Activated naive CD8-positive, alpha-beta T cell treated with anti-CD3 and anti-CD28 coated beads, Interleukin-2, amount 10 ng/mL, durations not matched to agents 7 days and 5 days (primary cell): ENCODE measurements around the gene COMMD4. TPM values are rescaled to one million over a fixed set of nuclear protein-coding genes. Genes with fewer than 3 reads are reported as not detected.

Experiments used
- ATAC-seq: fragments of 150-1000 bp; cut with Tn5 transposase; one replicate; pipeline ENCODE4 v1.10.0; 2021; ENCODE audit warnings: low read depth, moderate library complexity
- POLR2A ChIA-PET: fragments of 350-600 bp; sonication (Branson Sonifier 250); formaldehyde crosslinking; loops from one replicate; lab custom pipeline; 2021; ENCODE audit warnings: antibody characterized with exemption; lab: Charles Lee
- DNase-seq: peaks from one replicate; pipeline ENCODE4 v3.0.0; 2021
- H3K27ac Mint-ChIP-seq: one replicate; pipeline ENCODE4 v1.8.0; 2022; ENCODE audit warnings: mild to moderate bottlenecking, mixed read lengths
- H3K27me3 Mint-ChIP-seq: one replicate; pipeline ENCODE4 v1.8.0; 2022; ENCODE audit warnings: mild to moderate bottlenecking, moderate library complexity, mixed read lengths
- H3K36me3 Mint-ChIP-seq: one replicate; pipeline ENCODE4 v1.8.0; 2021; ENCODE audit warnings: mild to moderate bottlenecking, mixed read lengths
- H3K4me1 Mint-ChIP-seq: one replicate; pipeline ENCODE4 v1.8.0; 2021; ENCODE audit warnings: mixed read lengths
- H3K4me3 Mint-ChIP-seq: one replicate; pipeline ENCODE4 v1.8.0; 2022; ENCODE audit warnings: mild to moderate bottlenecking, moderate library complexity, mixed read lengths
- H3K9me3 Mint-ChIP-seq: one replicate; pipeline ENCODE4 v1.8.0; 2021; ENCODE audit warnings: mixed read lengths
- total RNA-seq, 2 experiments: library from RNA; stranded (reverse); gene quantifications; one replicate each; pipeline ENCODE4 v1.2.3, GENCODE V29; 2021

COMMD4 gene
- total RNA-seq, 2 experiments from 2014 or later = 78.2 to 79.3 TPM

- ATAC-seq (no peak), DNase-seq (no peak)
- Mint-ChIP-seq H3K36me3 (peaks cover 9% of the 10 kb centered on the region), H3K4me1 (peaks cover 8% of the 10 kb centered on the region), H3K4me3 (no peak overlapping the region), H3K27ac (no peak overlapping the region), H3K27me3 (no peaks in the 10 kb centered on the region), H3K9me3 (no peaks in the 10 kb centered on the region)
- POLR2A ChIA-PET = no interaction called here
Observed at GRCh38 chr15:75361989-75362641, 26.3 kb downstream of the COMMD4 start.

GRCh38 chr15:75362642-75363249 is 26.9 kb downstream of the COMMD4 start:
- H3K27me3 Mint-ChIP-seq = no peaks in the 10 kb centered on the region
- DNase-seq (no peak), ATAC-seq (no peak)
- H3K27ac Mint-ChIP-seq = no peak overlapping the region
- H3K36me3 Mint-ChIP-seq = peaks cover 9% of the 10 kb centered on the region
- no peak overlapping the region for H3K4me3 Mint-ChIP-seq
- H3K9me3 Mint-ChIP-seq = no peaks in the 10 kb centered on the region
- POLR2A ChIA-PET = interaction anchor here (0.7 to 1.0 kb wide), 2 partner anchors 50 to 89 kb away, joined by 4 read pairs; partner anchors contain the start of gene SIN3A
- H3K4me1 Mint-ChIP-seq = peaks cover 9% of the 10 kb centered on the region

- Mint-ChIP-seq H3K9me3 (no peaks in the 10 kb centered on the region), H3K36me3 (peaks cover 7% of the 10 kb centered on the region), H3K4me1 (peaks cover 10% of the 10 kb centered on the region), H3K27me3 (no peaks in the 10 kb centered on the region), H3K27ac (no peak overlapping the region), H3K4me3 (no peak overlapping the region)
- no peak for DNase-seq
- POLR2A ChIA-PET = interaction anchor here (0.7 kb wide), 1 partner anchor 51 kb away, joined by 4 read pairs; no protein-coding TSS in a partner anchor
- no peak for ATAC-seq
Observed at GRCh38 chr15:75363786-75364185, 27.9 kb downstream of the COMMD4 start.

GRCh38 chr15:75364881-75365280 is 29.0 kb downstream of the COMMD4 start:
- Mint-ChIP-seq H3K9me3 (no peaks in the 10 kb centered on the region), H3K27ac (no peak overlapping the region), H3K27me3 (no peaks in the 10 kb centered on the region), H3K4me3 (no peak overlapping the region), H3K36me3 (peaks cover 10% of the 10 kb centered on the region), H3K4me1 (peaks cover 19% of the 10 kb centered on the region)
- POLR2A ChIA-PET = no interaction called here
- ATAC-seq = no peak
- DNase-seq = no peak

DNA sequence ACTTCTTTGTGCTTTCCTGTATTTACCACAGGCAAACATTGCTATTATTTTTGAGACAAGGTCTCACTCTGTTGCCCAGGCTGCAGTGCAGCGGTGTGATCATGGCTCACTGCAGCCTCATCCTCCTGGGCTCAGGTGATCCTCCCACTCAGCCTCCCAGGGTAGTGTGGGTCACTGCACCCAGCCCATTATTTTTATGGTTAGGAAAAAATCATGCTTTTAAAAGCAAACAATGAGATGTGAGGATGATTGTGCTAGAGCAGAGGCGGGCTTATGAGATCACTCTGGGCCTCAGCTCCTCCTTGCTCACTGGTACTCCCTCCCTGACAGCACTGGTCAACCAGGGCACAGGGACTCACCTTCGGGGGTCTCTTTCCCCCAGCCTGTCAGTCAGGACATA is 30.3 kb downstream of the COMMD4 start:
- H3K9me3 Mint-ChIP-seq = no peaks in the 10 kb centered on the region
- H3K4me3 Mint-ChIP-seq = no peak overlapping the region
- no peak overlapping the region for H3K27ac Mint-ChIP-seq
- no peak for ATAC-seq
- H3K36me3 Mint-ChIP-seq = peaks cover 13% of the 10 kb centered on the region
- peaks cover 18% of the 10 kb centered on the region for H3K4me1 Mint-ChIP-seq
- H3K27me3 Mint-ChIP-seq = no peaks in the 10 kb centered on the region
- no peak for DNase-seq
- POLR2A ChIA-PET = no interaction called here

DNA sequence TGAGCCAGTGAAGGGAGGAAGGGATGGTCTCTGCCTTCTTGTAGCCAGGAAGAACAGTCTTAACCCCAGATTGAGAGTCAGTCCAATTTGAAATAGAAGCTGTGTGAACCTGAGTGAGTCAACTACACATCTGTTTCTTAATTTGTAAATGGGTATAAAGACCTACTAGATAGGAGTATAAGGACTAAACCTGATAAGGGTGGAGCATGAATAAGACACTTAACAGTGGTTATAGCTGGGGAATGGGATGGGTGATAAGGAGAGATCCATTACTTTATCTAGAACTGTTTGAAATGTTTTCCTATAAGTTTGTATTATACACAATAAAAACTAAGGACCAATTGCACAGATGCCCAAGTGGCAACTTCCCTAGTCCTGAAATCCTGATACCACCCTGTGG is 31.1 kb downstream of the COMMD4 start:
- H3K36me3 Mint-ChIP-seq = peaks cover 17% of the 10 kb centered on the region
- H3K4me3 Mint-ChIP-seq = peak overlapping the region; percentile 89
- ATAC-seq (no peak), DNase-seq (no peak)
- H3K4me1 Mint-ChIP-seq = peaks cover 18% of the 10 kb centered on the region
- no peak overlapping the region for H3K27ac Mint-ChIP-seq
- POLR2A ChIA-PET = interaction anchor here (0.7 to 3.6 kb wide), 6 partner anchors 13 to 273 kb away, joined by 3 to 110 read pairs (median 10); partner anchors contain the start of genes IMP3 and SIN3A
- no peaks in the 10 kb centered on the region for H3K9me3 Mint-ChIP-seq
- H3K27me3 Mint-ChIP-seq = no peaks in the 10 kb centered on the region

- Mint-ChIP-seq H3K9me3 (no peaks in the 10 kb centered on the region), H3K4me1 (peaks cover 18% of the 10 kb centered on the region), H3K4me3 (peak overlapping the region; percentile 89), H3K27me3 (no peaks in the 10 kb centered on the region), H3K36me3 (peaks cover 17% of the 10 kb centered on the region), H3K27ac (peak overlapping the region; percentile 40)
- no peak for ATAC-seq
- no peak for DNase-seq
- POLR2A ChIA-PET = interaction anchor here (0.6 to 3.6 kb wide), 20 partner anchors 8 to 1237 kb away, joined by 3 to 110 read pairs (median 4); partner anchors contain the start of genes COMMD4, IMP3, ISLR2 and PTPN9
Observed at GRCh38 chr15:75367406-75367912, 31.6 kb downstream of the COMMD4 start.

DNA sequence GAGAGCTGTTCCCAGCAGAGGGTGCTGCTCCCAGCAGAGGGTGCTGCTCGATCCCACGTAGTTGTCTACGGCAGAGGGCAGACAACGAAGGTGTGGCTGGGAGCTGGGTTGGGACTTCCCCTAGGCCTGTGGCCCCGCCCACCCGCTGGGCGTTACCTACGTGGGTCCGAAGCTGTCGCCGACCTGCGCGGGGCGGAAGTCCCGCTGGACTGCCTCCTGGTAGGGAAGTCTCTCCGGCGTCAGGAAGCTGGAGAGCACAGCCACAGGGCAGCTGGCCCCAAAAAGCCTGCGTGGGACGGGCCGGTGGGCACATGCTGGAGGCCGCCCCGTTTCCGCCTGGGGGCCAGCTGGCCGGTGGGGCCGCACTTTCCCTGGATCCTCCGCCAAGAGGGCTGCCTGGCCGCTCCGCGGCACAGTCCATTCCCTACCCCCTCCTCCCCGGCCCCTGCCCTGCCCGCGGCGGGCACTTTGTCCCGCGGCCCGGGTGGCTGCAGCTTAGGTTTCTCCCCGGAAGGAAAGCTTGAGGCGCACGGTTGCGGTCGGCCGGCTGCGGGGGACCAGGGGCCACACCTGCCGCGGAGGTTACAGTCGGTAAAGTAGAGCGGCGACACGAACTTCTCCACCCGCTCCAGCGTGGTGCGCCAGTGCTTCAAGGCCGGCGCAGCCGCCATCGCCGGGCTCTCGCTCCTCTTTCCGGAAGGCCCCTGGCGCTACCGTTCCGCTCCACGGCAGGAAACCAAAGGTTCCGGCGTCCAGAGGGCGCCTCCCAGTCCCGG is 32.2 kb downstream of the COMMD4 start, which contains the start of gene MAN2C1:
TSS of gene MAN2C1 (minus strand) at position 695 of the 776 bp plus-strand sequence. CDS start at position 671, 24 bp downstream.
- DNase-seq = peak; percentile 94
- Mint-ChIP-seq H3K4me1 (peaks cover 22% of the 10 kb centered on the region), H3K4me3 (peak within 1 kb of the TSS; percentile 89), H3K9me3 (no peaks in the 10 kb centered on the region), H3K36me3 (peaks cover 17% of the 10 kb centered on the region), H3K27me3 (no peaks in the 10 kb centered on the region), H3K27ac (peak within 1 kb of the TSS; percentile 91)
- POLR2A ChIA-PET = interaction anchor here (0.6 to 3.6 kb wide), 24 partner anchors 9 to 1238 kb away, joined by 3 to 110 read pairs (median 4); partner anchors contain the start of genes COMMD4, IMP3, ISLR2 and PTPN9
- peak; percentile 91 for ATAC-seq

- Mint-ChIP-seq H3K4me3 (peak overlapping the region; percentile 89), H3K9me3 (no peaks in the 10 kb centered on the region), H3K36me3 (peaks cover 17% of the 10 kb centered on the region), H3K27me3 (no peaks in the 10 kb centered on the region), H3K27ac (peak overlapping the region; percentile 91), H3K4me1 (peaks cover 22% of the 10 kb centered on the region)
- POLR2A ChIA-PET = interaction anchor here (0.6 to 3.6 kb wide), 19 partner anchors 9 to 316 kb away, joined by 3 to 110 read pairs (median 5); partner anchors contain the start of genes IMP3, PTPN9, SIN3A and SNUPN
- ATAC-seq = peak; percentile 6
- DNase-seq = no peak
Observed at GRCh38 chr15:75368689-75369239, 32.9 kb downstream of the COMMD4 start.

GRCh38 chr15:75369897-75370581 is 34.2 kb downstream of the COMMD4 start:
- Mint-ChIP-seq H3K4me1 (peaks cover 27% of the 10 kb centered on the region), H3K27me3 (no peaks in the 10 kb centered on the region), H3K36me3 (peaks cover 20% of the 10 kb centered on the region), H3K4me3 (peak overlapping the region; percentile 89), H3K27ac (peak overlapping the region; percentile 44), H3K9me3 (no peaks in the 10 kb centered on the region)
- no peak for ATAC-seq
- DNase-seq = no peak
- POLR2A ChIA-PET = interaction anchor here (0.6 to 3.6 kb wide), 8 partner anchors 9 to 270 kb away, joined by 3 to 110 read pairs (median 4); partner anchors contain the start of genes IMP3, SIN3A and SNUPN

GRCh38 chr15:75371486-75371885 is 35.6 kb downstream of the COMMD4 start:
- POLR2A ChIA-PET = interaction anchor here (1.1 kb wide), 1 partner anchor 83 kb away, joined by 4 read pairs; no protein-coding TSS in a partner anchor
- peaks cover 27% of the 10 kb centered on the region for H3K4me1 Mint-ChIP-seq
- ATAC-seq (no peak), DNase-seq (no peak)
- no peaks in the 10 kb centered on the region for H3K9me3 Mint-ChIP-seq
- peaks cover 23% of the 10 kb centered on the region for H3K36me3 Mint-ChIP-seq
- H3K27me3 Mint-ChIP-seq = no peaks in the 10 kb centered on the region
- H3K4me3 Mint-ChIP-seq = no peak overlapping the region
- no peak overlapping the region for H3K27ac Mint-ChIP-seq
